Urinary bladder (tissue), 4 donors: Measurements from ENCODE around the gene FMNL2. TPM values are rescaled to one million over a fixed set of nuclear protein-coding genes. Genes with fewer than 3 reads are reported as not detected.

Experiments used
- DNase-seq: peaks from one replicate; pipeline ENCODE4 v3.0.0-alpha.2; 2015; ENCODE audit errors: extremely low spot score
- H3K27ac ChIP-seq: one replicate; pipeline ENCODE4 v1.5.1; 2013; ENCODE audit warnings: low read depth, mild to moderate bottlenecking, moderate library complexity
- H3K36me3 ChIP-seq: one replicate; pipeline ENCODE4 v1.6.1; 2013; ENCODE audit warnings: mild to moderate bottlenecking, moderate library complexity; ENCODE audit not compliant: insufficient read depth
- H3K4me1 ChIP-seq: one replicate; pipeline ENCODE4 v1.6.1; 2013; ENCODE audit warnings: mild to moderate bottlenecking, moderate library complexity; ENCODE audit not compliant: insufficient read depth
- H3K4me3 ChIP-seq: one replicate; pipeline ENCODE4 v1.5.1; 2013; ENCODE audit warnings: low read depth, low read length
- WGBS: extraction: QIAGEN DNeasy Blood & Tissue Kit; methylation state at CpG from one replicate; pipeline ENCODE4 v1.1.7; 2013; 5-methylcytosine and 5-hydroxymethylcytosine counted together
- polyA plus RNA-seq: library from polyadenylated mRNA; stranded (reverse); fragments of 200-250 nt; gene quantifications from one replicate; pipeline ENCODE4 v1.2.3, GENCODE V29; 2013
- total RNA-seq: library from RNA; depleted of rRNA; stranded (reverse); fragments of >200 nt; gene quantifications from one replicate; pipeline ENCODE4 v1.2.3, GENCODE V29; 2014
- donor health status: healthy with polysubstance abuse.
- donor health status: healthy.

FMNL2 gene
- total and polyA plus RNA-seq, 2 donors = 27.7 to 77.6 TPM

DNA sequence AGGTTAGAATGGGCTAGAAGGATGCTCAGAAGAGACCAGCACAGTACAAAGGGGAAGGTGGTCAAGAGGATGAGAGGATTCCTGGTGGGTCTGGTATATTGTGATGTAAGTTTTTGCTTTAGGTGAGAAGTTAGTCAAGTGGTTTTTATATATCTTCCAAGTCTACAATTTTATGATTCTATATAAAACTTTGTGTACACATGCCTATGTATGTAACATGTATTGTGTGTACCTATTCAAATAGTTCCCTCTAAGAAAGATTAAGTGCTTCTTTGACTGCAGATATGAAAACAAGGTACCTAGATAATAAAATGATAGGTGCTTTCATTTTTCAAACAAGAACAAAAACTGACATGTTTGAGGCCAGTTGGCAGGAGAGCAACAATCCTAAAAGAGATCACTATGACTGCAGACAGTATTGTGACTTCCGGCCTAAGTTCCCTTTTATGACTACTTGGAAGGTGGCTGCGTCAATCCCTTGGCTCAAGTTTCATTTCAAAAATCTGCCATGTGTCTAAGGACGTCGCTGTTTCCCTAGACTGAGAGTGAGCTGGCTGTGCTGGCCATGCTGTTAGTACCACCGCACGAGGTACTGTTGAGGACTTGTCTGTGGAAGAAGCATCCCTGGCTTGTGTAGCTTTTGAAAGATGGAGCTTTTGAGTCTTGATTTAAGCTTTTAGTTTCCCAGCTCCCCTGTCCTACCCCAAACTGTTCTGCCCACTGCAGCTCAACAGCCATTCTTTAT is 259.2 kb downstream of the FMNL2 start:
- WGBS = 60% methylated on average over 6 of the region's 6 CpGs
- no peak overlapping the region for H3K4me3 ChIP-seq
- no peak overlapping the region for H3K27ac ChIP-seq
- H3K4me1 ChIP-seq = no peaks in the 10 kb centered on the region
- no peaks in the 10 kb centered on the region for H3K36me3 ChIP-seq
- DNase-seq = no peak

DNA sequence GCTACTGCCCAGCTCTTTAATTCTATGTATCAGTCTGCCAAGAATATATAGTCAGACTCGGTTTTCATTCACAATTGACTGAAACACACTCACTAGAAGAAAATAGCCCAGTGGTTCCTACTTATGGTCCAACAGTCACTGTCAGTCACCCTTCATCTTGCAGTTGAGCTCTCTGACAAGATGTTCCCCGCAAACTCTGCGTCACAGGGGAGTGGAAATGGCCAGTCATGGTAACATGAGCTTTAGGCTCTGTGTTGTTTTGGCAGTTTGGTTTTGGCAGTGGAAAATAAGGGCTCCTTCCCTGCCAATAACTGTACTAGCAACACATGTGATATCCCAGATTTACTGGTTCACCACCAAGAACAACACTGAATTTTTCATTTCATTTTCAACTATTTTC is 259.8 kb downstream of the FMNL2 start:
- H3K36me3 ChIP-seq = no peaks in the 10 kb centered on the region
- DNase-seq = no peak
- no peak overlapping the region for H3K4me3 ChIP-seq
- no peak overlapping the region for H3K27ac ChIP-seq
- WGBS = 48% methylated on average over 3 of the region's 3 CpGs
- H3K4me1 ChIP-seq = no peaks in the 10 kb centered on the region

- no peaks in the 10 kb centered on the region for H3K4me1 ChIP-seq
- H3K4me3 ChIP-seq = no peak overlapping the region
- H3K27ac ChIP-seq = no peak overlapping the region
- H3K36me3 ChIP-seq = no peaks in the 10 kb centered on the region
- no peak for DNase-seq
- 95% methylated on average over 9 of the region's 9 CpGs for WGBS
Observed at GRCh38 chr2:152598975-152599759, 264.2 kb downstream of the FMNL2 start.

- Histone ChIP-seq H3K4me3 (no peak overlapping the region), H3K36me3 (no peaks in the 10 kb centered on the region), H3K27ac (no peak overlapping the region), H3K4me1 (no peaks in the 10 kb centered on the region)
- 88% methylated on average over 6 of the region's 6 CpGs for WGBS
- no peak for DNase-seq
Observed at GRCh38 chr2:152600051-152600657, 265.2 kb downstream of the FMNL2 start.

DNA sequence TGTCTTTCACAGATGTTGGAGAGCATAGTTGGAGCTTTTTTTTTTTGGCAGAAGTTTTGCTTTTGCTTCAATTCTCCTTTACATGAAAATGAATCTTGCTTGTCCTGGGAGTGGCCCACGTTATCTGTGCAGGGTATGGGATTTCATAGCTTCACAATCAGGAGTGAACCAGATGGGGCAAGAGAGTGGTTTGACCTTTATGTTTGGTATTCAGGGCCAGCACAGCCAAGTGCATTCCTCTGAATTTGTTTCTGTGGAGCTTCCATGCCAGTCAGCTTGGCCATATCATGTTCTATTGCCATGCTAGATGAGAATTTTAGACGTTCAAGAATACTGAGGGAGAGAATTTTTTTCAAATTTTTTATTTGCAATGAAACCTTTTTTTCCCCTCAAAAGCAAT is 265.7 kb downstream of the FMNL2 start:
- H3K36me3 ChIP-seq = no peaks in the 10 kb centered on the region
- no peak overlapping the region for H3K4me3 ChIP-seq
- no peak overlapping the region for H3K27ac ChIP-seq
- H3K4me1 ChIP-seq = no peaks in the 10 kb centered on the region
- 78% methylated on average over 2 of the region's 2 CpGs for WGBS
- no peak for DNase-seq

DNA sequence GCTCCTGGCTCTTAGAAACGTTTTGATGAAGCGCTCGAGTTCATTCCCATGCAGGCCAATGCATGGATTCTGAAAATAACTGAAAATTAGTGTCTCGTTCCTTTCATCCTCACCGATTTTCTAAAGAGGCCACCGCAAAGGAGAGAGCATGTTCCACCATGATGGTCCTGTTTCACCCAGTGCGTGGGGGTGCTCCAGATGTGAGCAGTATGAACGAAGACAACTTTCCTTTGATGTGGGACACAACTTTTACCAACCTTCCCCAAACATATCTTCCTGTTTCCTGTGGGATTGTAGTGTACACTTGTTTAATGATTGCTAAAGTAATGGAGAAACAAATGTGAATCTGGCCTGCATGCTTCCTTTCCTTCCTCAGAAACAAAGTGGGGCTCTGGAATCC is 267.8 kb downstream of the FMNL2 start:
- 92% methylated on average over 8 of the region's 8 CpGs for WGBS
- DNase-seq = no peak
- H3K36me3 ChIP-seq = no peaks in the 10 kb centered on the region
- H3K4me1 ChIP-seq = no peaks in the 10 kb centered on the region
- H3K27ac ChIP-seq = no peak overlapping the region
- H3K4me3 ChIP-seq = no peak overlapping the region

DNA sequence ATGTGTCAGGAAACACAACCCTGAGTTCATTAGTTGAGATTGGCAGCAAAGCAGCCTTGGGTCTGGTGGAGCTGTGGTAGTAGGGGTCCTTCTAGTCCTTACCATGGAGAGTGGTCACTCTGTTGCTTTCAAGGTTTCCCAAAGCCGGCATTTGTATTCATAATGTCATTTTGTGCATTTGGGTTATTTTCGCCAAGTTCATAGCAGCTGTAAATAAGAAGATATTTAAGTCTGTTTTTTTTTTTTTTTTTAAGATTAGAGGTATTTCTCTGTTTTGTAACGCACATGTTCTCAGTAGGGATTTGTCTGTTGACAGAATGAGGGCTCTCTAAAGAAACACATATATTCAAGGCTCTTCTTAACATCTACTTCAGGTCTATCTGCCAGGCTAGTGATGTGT is 268.2 kb downstream of the FMNL2 start:
- 90% methylated on average over 3 of the region's 3 CpGs for WGBS
- DNase-seq = no peak

GRCh38 chr2:152606081-152606480 is 271.1 kb downstream of the FMNL2 start:
- no peaks in the 10 kb centered on the region for H3K4me1 ChIP-seq
- H3K36me3 ChIP-seq = no peaks in the 10 kb centered on the region
- WGBS = 76% methylated on average over 1 of the region's 1 CpG
- H3K27ac ChIP-seq = no peak overlapping the region
- DNase-seq = no peak
- H3K4me3 ChIP-seq = no peak overlapping the region

More for the DNA sequence above, 268.2 kb downstream of the FMNL2 start:
- Histone ChIP-seq H3K27ac (no peak overlapping the region), H3K36me3 (no peaks in the 10 kb centered on the region), H3K4me3 (no peak overlapping the region), H3K4me1 (no peaks in the 10 kb centered on the region)

GRCh38 chr2:152606941-152607340 is 272.0 kb downstream of the FMNL2 start:
- no peak overlapping the region for H3K27ac ChIP-seq
- 28% methylated on average over 2 of the region's 2 CpGs for WGBS
- no peak for DNase-seq
- no peaks in the 10 kb centered on the region for H3K36me3 ChIP-seq
- H3K4me3 ChIP-seq = no peak overlapping the region
- H3K4me1 ChIP-seq = no peaks in the 10 kb centered on the region

GRCh38 chr2:152607793-152608300 is 272.9 kb downstream of the FMNL2 start:
- H3K4me3 ChIP-seq = no peak overlapping the region
- no peaks in the 10 kb centered on the region for H3K4me1 ChIP-seq
- no peaks in the 10 kb centered on the region for H3K36me3 ChIP-seq
- WGBS = 95% methylated on average over 7 of the region's 7 CpGs
- H3K27ac ChIP-seq = no peak overlapping the region
- DNase-seq = no peak

GRCh38 chr2:152609154-152609553 is 274.2 kb downstream of the FMNL2 start:
- DNase-seq = no peak
- Histone ChIP-seq H3K4me3 (no peak overlapping the region), H3K27ac (no peak overlapping the region), H3K36me3 (no peaks in the 10 kb centered on the region), H3K4me1 (no peaks in the 10 kb centered on the region)
- 66% methylated on average over 2 of the region's 2 CpGs for WGBS

GRCh38 chr2:152609699-152610098 is 274.7 kb downstream of the FMNL2 start:
- no peak overlapping the region for H3K27ac ChIP-seq
- WGBS = 87% methylated on average over 1 of the region's 1 CpG
- H3K4me1 ChIP-seq = no peaks in the 10 kb centered on the region
- no peak overlapping the region for H3K4me3 ChIP-seq
- no peaks in the 10 kb centered on the region for H3K36me3 ChIP-seq
- DNase-seq = no peak

DNA sequence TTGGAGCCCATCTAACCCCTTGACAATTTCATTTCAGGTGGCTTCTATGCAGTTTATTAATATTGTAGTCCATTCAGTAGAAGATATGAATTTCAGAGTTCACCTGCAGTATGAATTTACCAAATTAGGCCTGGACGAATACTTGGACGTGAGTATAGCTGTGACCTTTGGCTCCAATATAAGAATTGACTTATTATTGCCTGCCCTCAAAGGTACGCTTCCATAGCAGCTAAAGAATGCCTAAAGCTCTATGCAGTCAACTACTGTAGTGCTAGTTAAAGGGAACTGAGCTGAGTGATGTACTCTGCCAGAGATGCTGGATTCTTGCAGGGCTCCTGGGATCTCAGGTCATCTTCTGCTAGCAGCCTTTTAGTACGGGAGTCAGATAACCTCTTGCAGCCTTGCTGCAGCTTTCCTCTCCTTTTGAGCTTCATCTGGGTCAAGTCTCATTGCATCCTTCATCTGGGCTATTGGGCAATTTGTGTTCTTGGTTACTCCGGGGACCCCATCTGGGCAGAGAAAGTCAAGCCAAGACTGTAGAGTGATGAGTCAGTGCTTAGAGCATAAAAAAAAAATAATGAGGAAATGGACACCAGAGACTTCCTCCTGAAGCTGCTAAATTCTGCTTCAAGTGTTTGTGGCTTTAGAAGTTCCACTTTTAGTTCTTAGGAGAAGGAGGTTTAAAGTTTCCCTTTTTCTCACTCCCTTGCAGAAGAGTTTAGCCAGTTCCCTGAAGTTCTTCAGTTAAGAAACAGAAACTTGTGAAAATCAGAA is 276.7 kb downstream of the FMNL2 start:
- Histone ChIP-seq H3K36me3 (no peaks in the 10 kb centered on the region), H3K4me1 (no peaks in the 10 kb centered on the region), H3K4me3 (no peak overlapping the region), H3K27ac (peak overlapping the region; percentile 16)
- WGBS = 68% methylated on average over 5 of the region's 5 CpGs
- DNase-seq = no peak
